ENCODE measurements around the gene ALDH1A3.

- TF ChIP-seq CTCF (IDR thresholded peaks at IDR 0.05) (no peak), POLR2A (IDR thresholded peaks at IDR 0.05) (no peak), POLR2AphosphoS5 (IDR thresholded peaks at IDR 0.05; ENCODE audit: insufficient read depth in 1 of 2, low read depth in 1 of 2) (no peak)
Observed at GRCh38 chr15:100940767-100941379, 61.2 kb downstream of the ALDH1A3 start.
